RWPE1 (cell line): ENCODE measurements around the gene TSEN54.

Source experiments
- CTCF ChIA-PET: fragments of 350-600 bp; sonication (Branson Sonifier 250); formaldehyde crosslinking; extraction: SDS; loops from one replicate; lab custom pipeline; 2021; lab: Yijun Ruan, JAX
- POLR2A ChIA-PET: fragments of 400-600 bp; formaldehyde crosslinking; extraction: SDS; loops from one replicate; lab custom pipeline; 2020; ENCODE audit warnings: antibody characterized with exemption; ENCODE audit not compliant: low non-redundant PET; lab: Yijun Ruan, JAX
- DNase-seq: peaks from one replicate; pipeline ENCODE4 v3.0.0; 2012; ENCODE audit warnings: low spot score
- H3K27ac ChIP-seq: fragments of 450-650 bp; 2 replicates; pipeline ENCODE4 v1.5.1; 2017
- CTCF ChIP-seq: fragments of 450-650 bp; conservative IDR thresholded peaks from 2 replicates; pipeline ENCODE4 v1.5.1; 2017; ENCODE audit warnings: low read depth, mild to moderate bottlenecking

Gene TSEN54

GRCh38 chr17:75486951-75487350 lies 29.4 kb upstream of the TSEN54 start:
- ChIA-PET CTCF (no interaction called here), POLR2A (no interaction called here)
- no peak overlapping the region; the same call in 1 of the 2 replicates for H3K27ac ChIP-seq
- TF ChIP-seq CTCF: no peak
- no peak for DNase-seq

- POLR2A ChIA-PET: no interaction called here
- DNase-seq: no peak
- no peak overlapping the region for H3K27ac ChIP-seq
- CTCF ChIA-PET: no interaction called here
- no peak for TF ChIP-seq CTCF
Measured at GRCh38 chr17:75487351-75488070, 28.8 kb upstream of the TSEN54 start.

GRCh38 chr17:75488693-75489510 lies 27.4 kb upstream of the TSEN54 start:
- no peak overlapping the region for H3K27ac ChIP-seq
- POLR2A ChIA-PET: no interaction called here
- no peak for TF ChIP-seq CTCF
- DNase-seq: no peak
- CTCF ChIA-PET: no interaction called here

DNA sequence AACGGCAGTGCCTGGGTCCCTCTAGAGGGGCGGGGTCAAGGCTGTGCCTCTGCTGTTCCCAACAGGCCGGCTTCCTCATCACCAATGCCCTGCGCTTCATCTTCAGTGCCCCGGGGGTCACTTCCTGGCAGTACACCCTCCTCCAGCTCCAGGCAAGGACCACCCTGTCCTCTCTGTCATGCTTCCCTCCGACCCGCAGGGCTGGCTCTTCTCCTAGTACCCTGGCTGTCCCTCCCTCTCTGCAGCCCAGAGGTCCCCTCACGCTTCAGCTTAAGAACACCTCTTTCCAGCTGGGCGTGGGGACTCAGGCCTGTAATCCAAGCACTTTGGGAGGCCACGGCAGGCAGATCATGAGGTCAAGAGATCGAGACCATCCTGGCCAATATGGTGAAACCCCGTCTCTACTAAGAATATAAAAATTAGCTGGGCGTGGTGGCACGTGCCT lies 26.8 kb upstream of the TSEN54 start:
- no peak for DNase-seq
- ChIA-PET CTCF (interaction anchor here (0.7 kb wide), 1 partner anchor 222 kb away, joined by 3 read pairs; no protein-coding TSS in a partner anchor), POLR2A (no interaction called here)
- no peak overlapping the region for H3K27ac ChIP-seq
- no peak for TF ChIP-seq CTCF

GRCh38 chr17:75490173-75490743 lies 26.1 kb upstream of the TSEN54 start:
- DNase-seq: no peak
- no peak for TF ChIP-seq CTCF
- H3K27ac ChIP-seq: peak overlapping the region; percentile 14; the same call in 1 of the 2 replicates
- ChIA-PET CTCF (interaction anchor here (0.6 to 0.7 kb wide), 2 partner anchors 146 to 221 kb away, joined by 3 to 4 read pairs; no protein-coding TSS in a partner anchor), POLR2A (no interaction called here)

DNA sequence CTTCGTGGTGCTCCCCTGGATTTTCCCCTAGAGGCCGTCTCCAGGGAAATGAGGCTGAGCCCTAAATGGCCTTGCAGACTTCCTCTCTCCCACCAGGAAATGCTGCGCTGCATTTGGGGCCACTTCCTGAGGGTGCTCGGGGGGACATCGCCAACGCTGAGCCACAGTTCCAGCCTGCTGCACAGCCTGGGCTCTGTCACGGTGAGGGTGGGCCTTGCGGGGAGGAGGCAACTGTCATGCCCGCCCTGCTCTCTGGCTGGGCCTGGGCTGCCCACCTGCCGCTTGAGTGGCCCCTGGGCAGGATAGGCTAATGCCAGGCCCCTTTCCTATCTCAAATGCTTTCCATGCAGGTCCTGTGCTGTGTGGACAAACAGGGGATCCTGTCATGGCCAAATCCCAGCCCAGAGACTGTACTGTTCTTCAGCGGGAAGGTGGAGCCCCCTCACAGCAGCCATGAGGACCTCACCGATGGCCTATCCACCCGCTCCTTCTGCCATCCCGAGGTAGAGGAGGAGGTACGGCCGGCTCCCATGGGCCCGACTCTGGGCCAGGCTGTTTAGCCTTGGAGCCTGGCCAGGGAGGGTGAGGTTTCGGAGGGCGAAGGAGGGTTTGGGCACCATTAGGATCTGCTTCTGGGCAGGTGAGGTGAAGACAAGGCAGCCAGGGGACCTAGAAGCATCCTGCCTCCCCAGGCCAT lies 25.2 kb upstream of the TSEN54 start:
- CTCF ChIA-PET: no interaction called here
- TF ChIP-seq CTCF: no peak
- DNase-seq: no peak
- H3K27ac ChIP-seq: peak overlapping the region; percentile 14; the same call in 1 of the 2 replicates
- POLR2A ChIA-PET: no interaction called here
